Esophagus squamous epithelium (tissue), 4 donors: ENCODE results near the gene RGL1.

Experiments
- CTCF ChIP-seq, 6 experiments: fragments of 450-650 bp in 4 of 6; fragments of 200-600 bp in 2 of 6; sonication (generic) in 2 of 6; IDR thresholded peaks; one replicate each; pipeline ENCODE4 v1.5.1; 2016 to 2019; ENCODE audit warnings: antibody characterized with exemption in 6 of 6, mild to moderate bottlenecking in 4 of 6, moderate library complexity in 4 of 6
- POLR2A ChIP-seq, 4 donors: fragments of 450-650 bp; IDR thresholded peaks; one replicate each; pipeline ENCODE4 v1.6.1; 2017; ENCODE audit warnings: antibody characterized with exemption in 4 of 4, mild to moderate bottlenecking in 4 of 4, moderate library complexity in 3 of 4

- no peak for TF ChIP-seq CTCF (IDR thresholded peaks at IDR 0.05)
- no peak for TF ChIP-seq POLR2A (IDR thresholded peaks at IDR 0.05)
Observed at GRCh38 chr1:183869230-183869629, 64.3 kb downstream of the RGL1 start.
